SK-N-MC (cell line): ENCODE results near the gene TSR1.

Source experiments
- DNase-seq: peaks from one replicate; pipeline ENCODE4 v3.0.0-alpha.2; 2011; ENCODE audit warnings: low read depth, low spot score
- H3K27ac ChIP-seq: fragments of 200-600 bp; sonication (generic); 2 replicates; pipeline ENCODE4 v1.5.1; 2016; ENCODE audit warnings: mixed run types
- H3K36me3 ChIP-seq: fragments of 200-600 bp; sonication (generic); 2 replicates; pipeline ENCODE4 v1.6.1; 2017; ENCODE audit warnings: antibody characterized with exemption, low read length, mixed read lengths; ENCODE audit not compliant: insufficient read depth
- H3K4me3 ChIP-seq: fragments of 200-600 bp; sonication (generic); 2 replicates; pipeline ENCODE4 v1.5.1; 2016
- H3K9ac ChIP-seq: fragments of 200-600 bp; sonication (generic); 2 replicates; pipeline ENCODE4 v1.8.0; 2017; ENCODE audit warnings: mixed run types, mixed read lengths; ENCODE audit not compliant: insufficient read length
- H3K9me3 ChIP-seq: fragments of 200-600 bp; sonication (generic); 2 replicates; pipeline ENCODE4 v1.6.1; 2017; ENCODE audit warnings: low read depth, mild to moderate bottlenecking, antibody characterized with exemption, low read length, moderate library complexity, mixed read lengths
- EZH2 ChIP-seq: fragments of 200-600 bp; sonication (generic); IDR thresholded peaks from one replicate; pipeline ENCODE4 v1.6.1; 2017; ENCODE audit warnings: antibody characterized with exemption
- FOXP2 ChIP-seq: optimal IDR thresholded peaks from 2 replicates; pipeline ENCODE3; 2011; ENCODE audit warnings: mild to moderate bottlenecking, moderate library complexity; ENCODE audit not compliant: insufficient read depth; ENCODE audit errors: extremely low read length, control extremely low read depth
- POLR2AphosphoS5 ChIP-seq: IDR thresholded peaks from 2 replicates; pipeline ENCODE4 v1.6.1; 2012; ENCODE audit warnings: mild to moderate bottlenecking, low read depth, low read length, borderline replicate concordance

TSR1 gene

GRCh38 chr17:2357237-2357636 lies 21.0 kb upstream of the TSR1 start:
- H3K36me3 ChIP-seq: no peaks in the 10 kb centered on the region
- no peak overlapping the region for H3K27ac ChIP-seq
- no peaks in the 10 kb centered on the region for H3K9me3 ChIP-seq
- no peak overlapping the region for H3K9ac ChIP-seq
- no peak for DNase-seq
- no peak overlapping the region for H3K4me3 ChIP-seq
- no peak for TF ChIP-seq EZH2
- TF ChIP-seq POLR2AphosphoS5: no peak
- no peak for TF ChIP-seq FOXP2

- H3K9me3 ChIP-seq: no peaks in the 10 kb centered on the region
- H3K9ac ChIP-seq: no peak overlapping the region
- H3K4me3 ChIP-seq: no peak overlapping the region
- no peaks in the 10 kb centered on the region for H3K36me3 ChIP-seq
- TF ChIP-seq EZH2 (no peak), POLR2AphosphoS5 (no peak), FOXP2 (no peak)
- DNase-seq: no peak
- H3K27ac ChIP-seq: no peak overlapping the region
Measured at GRCh38 chr17:2354311-2354710, 18.1 kb upstream of the TSR1 start.

GRCh38 chr17:2351269-2351668 lies 15.0 kb upstream of the TSR1 start:
- Histone ChIP-seq H3K9ac (no peak overlapping the region), H3K27ac (no peak overlapping the region), H3K4me3 (no peak overlapping the region), H3K36me3 (no peaks in the 10 kb centered on the region), H3K9me3 (no peaks in the 10 kb centered on the region)
- no peak for DNase-seq
- TF ChIP-seq EZH2 (no peak), POLR2AphosphoS5 (no peak), FOXP2 (no peak)

GRCh38 chr17:2347805-2348685 lies 11.8 kb upstream of the TSR1 start:
- peaks cover 4% of the 10 kb centered on the region; the same call in 1 of the 2 replicates for H3K36me3 ChIP-seq
- no peak overlapping the region for H3K9ac ChIP-seq
- TF ChIP-seq EZH2 (no peak), POLR2AphosphoS5 (no peak), FOXP2 (no peak)
- no peak overlapping the region for H3K4me3 ChIP-seq
- no peaks in the 10 kb centered on the region for H3K9me3 ChIP-seq
- DNase-seq: no peak
- no peak overlapping the region; the same call in 1 of the 2 replicates for H3K27ac ChIP-seq

GRCh38 chr17:2346475-2346874 lies 10.2 kb upstream of the TSR1 start:
- TF ChIP-seq POLR2AphosphoS5: no peak
- no peak for TF ChIP-seq EZH2
- TF ChIP-seq FOXP2: no peak
- no peak overlapping the region for H3K9ac ChIP-seq
- H3K9me3 ChIP-seq: no peaks in the 10 kb centered on the region
- no peak overlapping the region for H3K4me3 ChIP-seq
- H3K27ac ChIP-seq: no peak overlapping the region
- peaks cover 11% of the 10 kb centered on the region for H3K36me3 ChIP-seq
- DNase-seq: no peak

- Histone ChIP-seq H3K9me3 (no peaks in the 10 kb centered on the region), H3K9ac (no peak overlapping the region), H3K27ac (no peak overlapping the region), H3K4me3 (no peak overlapping the region), H3K36me3 (peaks cover 13% of the 10 kb centered on the region)
- DNase-seq: no peak
- TF ChIP-seq POLR2AphosphoS5: no peak
- no peak for TF ChIP-seq EZH2
- TF ChIP-seq FOXP2: no peak
Measured at GRCh38 chr17:2344528-2344927, 8.3 kb upstream of the TSR1 start.

GRCh38 chr17:2343421-2343820 lies 7.2 kb upstream of the TSR1 start:
- Histone ChIP-seq H3K4me3 (no peak overlapping the region), H3K27ac (no peak overlapping the region), H3K9ac (no peak overlapping the region), H3K9me3 (no peaks in the 10 kb centered on the region), H3K36me3 (peaks cover 13% of the 10 kb centered on the region)
- DNase-seq: no peak
- TF ChIP-seq FOXP2 (no peak), POLR2AphosphoS5 (no peak), EZH2 (no peak)

GRCh38 chr17:2338315-2338657 lies 2.0 kb upstream of the TSR1 start:
- no peak for TF ChIP-seq FOXP2
- no peak for TF ChIP-seq EZH2
- TF ChIP-seq POLR2AphosphoS5: no peak
- no peak overlapping the region for H3K27ac ChIP-seq
- peaks cover 35% of the 10 kb centered on the region for H3K36me3 ChIP-seq
- H3K9me3 ChIP-seq: no peaks in the 10 kb centered on the region
- H3K4me3 ChIP-seq: peak overlapping the region; percentile 97
- no peak overlapping the region for H3K9ac ChIP-seq
- no peak for DNase-seq
